ENCODE data around the gene ATP8B3. TPM values are rescaled to one million over a fixed set of nuclear protein-coding genes. Genes with fewer than 3 reads are reported as not detected.
A peak's percentile ranks its signal among the peaks of the same experiment; 100 is the strongest.

The ATP8B3 gene
- total and polyA plus RNA-seq, 2 donors (not counting 1 experiment from before 2014, with no cell fraction given): 2.3 to 3.0 TPM

GRCh38 chr19:1851654-1852580 is 39.8 kb upstream of the ATP8B3 start:
- no peak overlapping the region for H3K9ac ChIP-seq (ENCODE audit: insufficient read depth, low read length)
- no peaks in the 10 kb centered on the region for H3K36me3 ChIP-seq (ENCODE audit: control insufficient read depth, insufficient read depth, low read length)
- peaks cover 43% of the 10 kb centered on the region for H3K79me2 ChIP-seq (ENCODE audit: control insufficient read depth, insufficient read depth, low read length)
- no peak overlapping the region for H2AFZ ChIP-seq (ENCODE audit: low read length)
- H3K27me3 ChIP-seq (ENCODE audit: control insufficient read depth, insufficient read depth, low read length): no peaks in the 10 kb centered on the region
- H4K20me1 ChIP-seq (ENCODE audit: control insufficient read depth, extremely low read depth, insufficient read depth, low read length): no peaks in the 10 kb centered on the region
- no peak for DNase-seq (ENCODE audit: low read depth in 2 of 2)
- no peaks in the 10 kb centered on the region for H3K9me3 ChIP-seq (ENCODE audit: control insufficient read depth, insufficient read depth, low read depth, low read length)
- H3K4me1 ChIP-seq (ENCODE audit: control insufficient read depth, extremely low read depth, insufficient read depth, low read length): peaks cover 32% of the 10 kb centered on the region
- no peak overlapping the region for H3K4me3 ChIP-seq (replicated peaks in 1 of 4; ENCODE audit: control extremely low read depth in 1 of 4, insufficient read depth in 1 of 4, low read depth in 3 of 4, low read length in 4 of 4)
- no peak overlapping the region for H3K27ac ChIP-seq (ENCODE audit: insufficient read depth, low read length)
- no peak for TF ChIP-seq EZH2 (IDR thresholded peaks at IDR 0.05; ENCODE audit: low read length, missing control alignments)
- no peak for TF ChIP-seq CTCF (conservative IDR thresholded peaks at IDR 0.05 in 1 of 2, IDR thresholded peaks at IDR 0.05 in 1 of 2; ENCODE audit: low read depth in 1 of 2, low read length in 2 of 2)
- H3K4me2 ChIP-seq (ENCODE audit: extremely low read depth, insufficient read depth, low read length): peak overlapping the region; percentile 44

DNA sequence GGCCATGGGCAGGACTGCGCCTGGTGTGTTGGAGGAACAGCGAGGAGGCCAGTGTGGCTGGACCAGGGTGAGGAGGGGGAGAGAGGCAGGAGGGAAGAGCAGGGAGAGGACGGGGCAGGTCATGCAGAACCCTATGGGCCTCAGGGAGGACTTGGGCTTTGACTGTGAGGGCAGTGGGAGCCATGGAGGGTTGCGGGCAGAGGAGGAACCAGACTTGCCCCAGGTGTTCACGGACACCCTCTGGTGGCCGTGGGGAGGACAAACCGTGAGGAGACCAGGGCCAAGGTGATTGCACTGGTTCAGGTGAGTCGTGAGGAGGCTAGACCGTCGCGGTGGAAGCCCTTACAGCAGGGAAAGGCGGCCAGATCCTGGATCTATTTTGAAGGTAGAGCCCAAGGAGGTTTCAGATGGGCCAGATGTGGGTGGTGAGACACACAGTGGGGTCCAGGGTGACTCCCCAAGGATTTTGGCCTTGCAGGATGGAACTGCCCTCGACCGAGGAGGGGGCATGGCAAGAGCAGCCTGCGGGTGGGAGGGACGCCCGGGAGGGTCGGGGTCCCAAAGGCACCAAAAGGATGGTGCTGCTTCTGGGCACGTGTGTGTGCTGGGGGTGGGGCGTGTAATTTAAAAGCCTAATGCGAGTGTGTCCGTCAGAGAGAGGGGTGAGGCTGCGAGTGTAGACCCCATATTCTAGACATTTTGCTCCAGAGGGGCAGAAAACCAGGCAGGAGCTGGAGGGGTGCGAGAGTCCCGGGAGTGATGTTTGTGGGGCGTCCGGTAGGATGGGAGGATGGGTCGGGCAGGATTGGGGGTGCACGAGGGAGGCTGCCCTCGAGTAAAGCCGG is 39.0 kb upstream of the ATP8B3 start:
- Histone ChIP-seq H3K4me2 (ENCODE audit: extremely low read depth, insufficient read depth, low read length) (no peak overlapping the region), H3K4me1 (ENCODE audit: control insufficient read depth, extremely low read depth, insufficient read depth, low read length) (peaks cover 30% of the 10 kb centered on the region), H3K79me2 (ENCODE audit: control insufficient read depth, insufficient read depth, low read length) (peaks cover 44% of the 10 kb centered on the region), H3K9ac (ENCODE audit: insufficient read depth, low read length) (no peak overlapping the region), H4K20me1 (ENCODE audit: control insufficient read depth, extremely low read depth, insufficient read depth, low read length) (no peaks in the 10 kb centered on the region), H3K27ac (ENCODE audit: insufficient read depth, low read length) (no peak overlapping the region), H3K4me3 (replicated peaks in 1 of 4; ENCODE audit: control extremely low read depth in 1 of 4, insufficient read depth in 1 of 4, low read depth in 3 of 4, low read length in 4 of 4) (no peak overlapping the region), H2AFZ (ENCODE audit: low read length) (no peak overlapping the region), H3K9me3 (ENCODE audit: control insufficient read depth, insufficient read depth, low read depth, low read length) (no peaks in the 10 kb centered on the region), H3K36me3 (ENCODE audit: control insufficient read depth, insufficient read depth, low read length) (no peaks in the 10 kb centered on the region), H3K27me3 (ENCODE audit: control insufficient read depth, insufficient read depth, low read length) (no peaks in the 10 kb centered on the region)
- TF ChIP-seq EZH2 (IDR thresholded peaks at IDR 0.05; ENCODE audit: low read length, missing control alignments) (no peak), CTCF (conservative IDR thresholded peaks at IDR 0.05 in 1 of 2, IDR thresholded peaks at IDR 0.05 in 1 of 2; ENCODE audit: low read depth in 1 of 2, low read length in 2 of 2) (no peak)
- no peak for DNase-seq (ENCODE audit: low read depth in 2 of 2)

DNA sequence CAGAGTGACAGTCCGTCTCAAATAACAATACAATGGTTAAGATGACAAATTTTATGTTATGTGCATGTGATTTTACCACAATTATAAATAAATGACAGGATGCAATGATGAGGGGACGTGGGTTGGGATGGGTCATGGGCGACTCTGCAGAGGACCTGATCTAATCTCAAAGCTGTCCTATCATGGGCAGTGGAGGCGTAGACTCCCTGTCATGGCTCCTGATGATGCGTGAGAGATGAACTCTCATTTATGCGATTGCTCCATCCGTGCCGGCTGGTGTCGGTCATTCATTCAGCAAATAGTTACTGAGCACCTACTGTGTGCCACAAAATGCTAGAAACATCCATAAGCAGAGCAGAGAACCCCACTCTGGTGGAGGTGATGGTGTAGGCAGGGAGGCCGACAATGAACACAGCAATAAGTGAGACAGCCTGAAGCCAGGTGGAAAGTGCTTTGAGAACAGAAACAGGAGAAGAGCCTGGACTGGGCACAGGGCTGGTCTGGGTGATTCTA is 37.9 kb upstream of the ATP8B3 start:
- no peaks in the 10 kb centered on the region for H4K20me1 ChIP-seq (ENCODE audit: control insufficient read depth, extremely low read depth, insufficient read depth, low read length)
- H3K27ac ChIP-seq (ENCODE audit: insufficient read depth, low read length): no peak overlapping the region
- no peaks in the 10 kb centered on the region for H3K9me3 ChIP-seq (ENCODE audit: control insufficient read depth, insufficient read depth, low read depth, low read length)
- TF ChIP-seq CTCF (conservative IDR thresholded peaks at IDR 0.05 in 1 of 2, IDR thresholded peaks at IDR 0.05 in 1 of 2; ENCODE audit: low read depth in 1 of 2, low read length in 2 of 2): no peak
- H3K9ac ChIP-seq (ENCODE audit: insufficient read depth, low read length): no peak overlapping the region
- H3K36me3 ChIP-seq (ENCODE audit: control insufficient read depth, insufficient read depth, low read length): peaks cover 4% of the 10 kb centered on the region
- H3K79me2 ChIP-seq (ENCODE audit: control insufficient read depth, insufficient read depth, low read length): peaks cover 48% of the 10 kb centered on the region
- H3K4me3 ChIP-seq (replicated peaks in 1 of 4; ENCODE audit: control extremely low read depth in 1 of 4, insufficient read depth in 1 of 4, low read depth in 3 of 4, low read length in 4 of 4): no peak overlapping the region
- no peak overlapping the region for H3K4me2 ChIP-seq (ENCODE audit: extremely low read depth, insufficient read depth, low read length)
- no peaks in the 10 kb centered on the region for H3K27me3 ChIP-seq (ENCODE audit: control insufficient read depth, insufficient read depth, low read length)
- H2AFZ ChIP-seq (ENCODE audit: low read length): no peak overlapping the region
- peaks cover 23% of the 10 kb centered on the region for H3K4me1 ChIP-seq (ENCODE audit: control insufficient read depth, extremely low read depth, insufficient read depth, low read length)
- no peak for DNase-seq (ENCODE audit: low read depth in 2 of 2)

All from fibroblast of lung (primary cell).